ENCODE data around the gene VSIG10L2. TPM values are rescaled to one million over a fixed set of nuclear protein-coding genes. Genes with fewer than 3 reads are reported as not detected.

VSIG10L2 gene
- total RNA-seq, result 0.23 TPM

GRCh38 chr11:125945797-125946520, at the start of gene VSIG10L2:
Gene VSIG10L2, plus strand, starts transcription at chr11:125946044. Its CDS starts 12 bp downstream, at chr11:125946056.

GRCh38 chr11:125902927-125903710, 42.7 kb upstream of the VSIG10L2 start, which contains the start of gene PUS3:
Gene PUS3, minus strand, starts transcription at chr11:125903206. Its CDS starts 6,922 bp downstream, at chr11:125896284.

DNA sequence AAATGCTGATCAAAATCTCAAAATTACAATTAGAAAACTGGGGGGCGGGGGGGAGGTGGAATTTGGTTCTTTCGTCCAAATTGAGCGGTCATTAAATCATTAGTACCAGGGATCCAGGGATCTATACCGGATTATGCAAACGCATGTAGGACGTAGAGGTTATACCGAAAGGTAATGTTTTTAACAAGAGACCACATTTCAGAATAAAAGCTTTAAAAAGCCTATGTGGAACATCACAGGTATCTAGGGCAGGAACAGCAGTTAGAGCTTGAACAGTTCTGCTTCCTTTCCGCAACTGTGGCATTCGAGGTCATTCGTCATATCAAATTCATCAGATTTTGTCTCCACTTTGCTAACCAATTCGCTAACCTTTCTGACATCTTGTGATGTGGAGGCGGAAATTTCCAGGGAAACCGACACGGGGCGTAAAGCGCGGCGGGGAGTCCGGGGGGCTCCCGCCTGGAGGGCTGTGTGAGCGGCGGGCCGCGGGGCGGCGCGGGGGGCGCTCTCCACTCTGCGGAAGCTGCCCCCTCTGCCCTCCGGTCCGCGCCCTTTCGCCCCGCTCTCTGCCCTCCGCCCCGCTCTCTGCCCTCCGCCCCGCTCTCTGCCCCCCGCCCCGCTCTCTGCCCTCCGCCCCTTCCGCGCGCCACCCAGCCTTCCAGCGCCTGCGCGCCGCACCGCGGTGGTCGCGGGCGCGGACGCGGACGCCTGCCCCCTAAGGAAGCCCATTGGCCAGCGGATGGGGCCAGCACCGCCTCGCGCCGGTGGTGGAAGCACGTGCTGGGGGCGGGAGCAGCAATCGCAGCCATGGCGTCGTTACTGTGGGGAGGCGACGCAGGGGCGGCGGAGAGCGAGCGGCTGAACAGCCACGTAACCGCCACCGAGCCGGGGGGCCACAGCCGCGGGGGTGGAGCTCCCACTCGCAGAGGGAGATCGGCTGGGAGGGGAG, 41.9 kb upstream of the VSIG10L2 start, which contains the start of gene DDX25:
Gene DDX25, plus strand, starts transcription at position 798 of the 949 bp plus-strand sequence. Its CDS starts 10 bp downstream, at position 808.

Other genes with a start within 250 kb of the VSIG10L2 start
- not detected for gene PATE1, start 199.8 kb upstream of the VSIG10L2 start, total RNA-seq
- not detected for gene PATE2, start 167.2 kb upstream of the VSIG10L2 start, total RNA-seq
- not detected for gene PATE3, start 157.9 kb upstream of the VSIG10L2 start, total RNA-seq
- gene PATE4, start 112.7 kb upstream of the VSIG10L2 start, total RNA-seq, result not detected
- gene HYLS1, start 58.4 kb upstream of the VSIG10L2 start, total RNA-seq, result 5.4 TPM
- gene PUS3, start 42.8 kb upstream of the VSIG10L2 start, total RNA-seq, result 8.6 TPM
- gene DDX25, start 41.5 kb upstream of the VSIG10L2 start, total RNA-seq, result 2.2 TPM
- 34.1 TPM for gene CDON, start 116.8 kb downstream of the VSIG10L2 start, total RNA-seq